GM12872 (cell line): Measurements from ENCODE around the gene RGS3.
A peak's percentile ranks its signal among the peaks of the same experiment; 100 is the strongest.

Source experiments
- TF ChIP-seq, protein P1 (sequence below): IDR thresholded peaks from 3 replicates; pipeline ENCODE4 v1.5.1; 2011; ENCODE audit warnings: low read depth, mild to moderate bottlenecking, low read length, moderate library complexity; ENCODE audit not compliant: insufficient read depth

The RGS3 gene

GRCh38 chr9:113579283-113580040, 115.9 kb downstream of the RGS3 start:
- TF ChIP-seq, protein P1, sequence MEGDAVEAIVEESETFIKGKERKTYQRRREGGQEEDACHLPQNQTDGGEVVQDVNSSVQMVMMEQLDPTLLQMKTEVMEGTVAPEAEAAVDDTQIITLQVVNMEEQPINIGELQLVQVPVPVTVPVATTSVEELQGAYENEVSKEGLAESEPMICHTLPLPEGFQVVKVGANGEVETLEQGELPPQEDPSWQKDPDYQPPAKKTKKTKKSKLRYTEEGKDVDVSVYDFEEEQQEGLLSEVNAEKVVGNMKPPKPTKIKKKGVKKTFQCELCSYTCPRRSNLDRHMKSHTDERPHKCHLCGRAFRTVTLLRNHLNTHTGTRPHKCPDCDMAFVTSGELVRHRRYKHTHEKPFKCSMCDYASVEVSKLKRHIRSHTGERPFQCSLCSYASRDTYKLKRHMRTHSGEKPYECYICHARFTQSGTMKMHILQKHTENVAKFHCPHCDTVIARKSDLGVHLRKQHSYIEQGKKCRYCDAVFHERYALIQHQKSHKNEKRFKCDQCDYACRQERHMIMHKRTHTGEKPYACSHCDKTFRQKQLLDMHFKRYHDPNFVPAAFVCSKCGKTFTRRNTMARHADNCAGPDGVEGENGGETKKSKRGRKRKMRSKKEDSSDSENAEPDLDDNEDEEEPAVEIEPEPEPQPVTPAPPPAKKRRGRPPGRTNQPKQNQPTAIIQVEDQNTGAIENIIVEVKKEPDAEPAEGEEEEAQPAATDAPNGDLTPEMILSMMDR, result no peak

- TF ChIP-seq, protein P1, result peak; percentile 17; the same call in 2 of the 3 replicates
Measured at GRCh38 chr9:113580041-113580953, 116.8 kb downstream of the RGS3 start.

GRCh38 chr9:113580954-113581311, 117.4 kb downstream of the RGS3 start:
- TF ChIP-seq, protein P1, result no peak

- TF ChIP-seq, protein P1, result peak; percentile 78
Measured at GRCh38 chr9:113581865-113582697, 118.6 kb downstream of the RGS3 start.

DNA sequence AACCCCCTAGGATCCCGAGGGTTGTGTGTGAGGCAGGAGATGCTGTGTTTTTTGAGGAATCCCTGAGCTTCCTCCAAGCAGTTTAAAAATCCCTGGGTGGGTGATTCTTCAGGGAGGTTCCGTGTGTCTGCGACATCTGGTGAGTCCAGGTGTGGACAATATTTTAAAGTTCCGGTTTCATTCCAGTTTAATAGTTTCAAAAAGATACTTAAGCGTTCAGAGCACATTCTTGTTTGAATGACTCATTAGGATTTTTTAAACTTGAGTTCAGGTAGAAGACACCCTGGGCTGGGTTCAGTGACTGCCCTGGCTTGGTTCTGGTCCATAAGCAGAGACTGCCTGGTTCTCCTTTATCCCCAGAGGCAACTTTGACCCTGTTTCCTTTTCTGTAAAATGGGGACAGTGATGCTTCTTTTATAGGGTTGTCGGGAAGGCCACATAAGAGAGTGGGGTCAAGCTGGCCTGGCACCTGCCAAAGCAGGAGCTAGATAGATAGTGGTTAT, 119.2 kb downstream of the RGS3 start:
- TF ChIP-seq, protein P1, result no peak

GRCh38 chr9:113583511-113584427, 120.2 kb downstream of the RGS3 start:
- TF ChIP-seq, protein P1, result no peak
